Measurements from ENCODE around the gene LMF1.

Gene LMF1

GRCh38 chr16:876523-877241, 94.1 kb downstream of the LMF1 start:
- peaks cover 0 to 58% (median 30%) of the 10 kb centered on the region in 5 donors for H3K36me3 ChIP-seq (ENCODE audit: control insufficient read depth in 5 of 5, insufficient read depth in 5 of 5, low read length in 5 of 5)
- no peaks in the 10 kb centered on the region for H3K9me3 ChIP-seq (ENCODE audit: control insufficient read depth in 5 of 5, low read length in 5 of 5)
- H3K4me3 ChIP-seq (ENCODE audit: low read depth in 1 of 5, low read length in 5 of 5): no peak overlapping the region

DNA sequence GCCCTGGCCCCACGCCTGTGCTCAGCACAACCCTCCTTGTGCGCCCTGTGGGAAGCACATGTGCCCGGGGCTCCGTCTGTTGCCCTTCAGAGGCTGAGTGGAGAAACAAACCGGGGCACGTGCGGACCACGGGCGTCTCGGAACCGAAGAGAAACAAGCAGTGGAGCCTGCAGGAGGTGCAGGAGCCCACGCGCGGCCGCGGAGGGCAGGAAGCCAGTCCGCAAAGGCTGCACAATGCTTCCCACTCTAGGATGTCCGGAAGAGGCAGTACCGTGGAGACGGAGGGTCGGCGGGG, 94.8 kb downstream of the LMF1 start:
- H3K27ac ChIP-seq (ENCODE audit: low read depth, low read length): no peak overlapping the region
- H3K4me1 ChIP-seq (ENCODE audit: control insufficient read depth in 5 of 5, insufficient read depth in 5 of 5, low read length in 5 of 5): no peaks in the 10 kb centered on the region
- H3K27me3 ChIP-seq (ENCODE audit: control insufficient read depth in 5 of 5, insufficient read depth in 4 of 5, low read length in 5 of 5): no peaks in the 10 kb centered on the region
- no peaks in the 10 kb centered on the region for H3K9me3 ChIP-seq (ENCODE audit: control insufficient read depth in 5 of 5, low read length in 5 of 5)
- H3K4me3 ChIP-seq (ENCODE audit: low read depth in 1 of 5, low read length in 5 of 5): no peak overlapping the region
- H3K36me3 ChIP-seq (ENCODE audit: control insufficient read depth in 5 of 5, insufficient read depth in 5 of 5, low read length in 5 of 5): peaks cover 0 to 64% (median 32%) of the 10 kb centered on the region in 5 donors
- H3K9ac ChIP-seq (ENCODE audit: low read length in 5 of 5): no peak overlapping the region

More at GRCh38 chr16:876523-877241, 94.1 kb downstream of the LMF1 start:
- H3K27me3 ChIP-seq (ENCODE audit: control insufficient read depth in 5 of 5, insufficient read depth in 4 of 5, low read length in 5 of 5): no peaks in the 10 kb centered on the region
- H3K9ac ChIP-seq (ENCODE audit: low read length in 5 of 5): no peak overlapping the region
- H3K4me1 ChIP-seq (ENCODE audit: control insufficient read depth in 5 of 5, insufficient read depth in 5 of 5, low read length in 5 of 5): no peaks in the 10 kb centered on the region
- no peak overlapping the region for H3K27ac ChIP-seq (ENCODE audit: low read depth, low read length)

- no peak overlapping the region for H3K9ac ChIP-seq (ENCODE audit: low read length in 5 of 5)
- H3K27me3 ChIP-seq (ENCODE audit: control insufficient read depth in 5 of 5, insufficient read depth in 4 of 5, low read length in 5 of 5): no peaks in the 10 kb centered on the region
- H3K4me1 ChIP-seq (ENCODE audit: control insufficient read depth in 5 of 5, insufficient read depth in 5 of 5, low read length in 5 of 5): no peaks in the 10 kb centered on the region
- peaks cover 0 to 69% (median 37%) of the 10 kb centered on the region in 5 donors for H3K36me3 ChIP-seq (ENCODE audit: control insufficient read depth in 5 of 5, insufficient read depth in 5 of 5, low read length in 5 of 5)
- no peak overlapping the region for H3K4me3 ChIP-seq (ENCODE audit: low read depth in 1 of 5, low read length in 5 of 5)
- H3K27ac ChIP-seq (ENCODE audit: low read depth, low read length): no peak overlapping the region
- no peaks in the 10 kb centered on the region for H3K9me3 ChIP-seq (ENCODE audit: control insufficient read depth in 5 of 5, low read length in 5 of 5)
These were observed 95.4 kb downstream of the LMF1 start for GRCh38 chr16:875182-876040.

DNA sequence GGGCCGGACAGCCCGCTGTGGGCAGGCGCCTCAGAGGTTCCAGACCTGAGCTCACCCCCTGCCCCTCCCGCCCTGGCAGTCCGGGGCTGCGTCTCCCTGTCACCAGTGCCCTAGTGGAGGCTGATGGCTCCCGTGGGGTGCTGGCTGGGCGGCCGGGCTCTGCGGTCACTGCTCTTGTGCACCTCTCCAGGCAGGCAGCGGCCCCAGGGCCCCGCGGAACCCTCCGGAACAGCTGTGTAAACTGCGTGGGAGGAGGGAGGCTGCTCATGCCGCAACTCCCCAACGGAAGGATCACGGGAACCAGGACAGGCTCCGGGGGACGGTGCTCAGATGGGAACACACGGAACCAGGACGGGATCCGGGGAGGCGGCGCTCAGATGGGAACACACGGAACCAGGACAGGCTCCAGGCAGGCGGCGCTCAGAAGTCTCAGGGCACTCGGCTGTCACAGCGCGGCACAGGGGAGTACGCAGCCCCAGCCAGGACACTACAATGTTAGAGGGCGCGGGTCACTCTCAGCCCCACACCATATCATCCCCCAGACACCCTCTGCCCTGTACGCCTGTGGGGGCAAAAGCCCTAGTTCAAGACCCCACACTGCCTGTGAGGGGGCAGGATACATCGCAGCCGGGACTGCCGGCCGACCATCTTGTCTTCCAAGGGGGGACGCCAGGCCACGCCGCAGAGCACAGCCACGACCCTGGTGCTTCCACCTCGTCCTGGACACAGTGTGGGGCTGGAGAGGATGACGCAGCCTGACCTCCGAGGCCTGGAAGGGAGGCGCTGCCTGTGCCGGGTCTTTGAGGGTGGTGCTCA, 96.2 kb downstream of the LMF1 start:
- no peak overlapping the region for H3K27ac ChIP-seq (ENCODE audit: low read depth, low read length)
- no peaks in the 10 kb centered on the region for H3K27me3 ChIP-seq (ENCODE audit: control insufficient read depth in 5 of 5, insufficient read depth in 4 of 5, low read length in 5 of 5)
- H3K36me3 ChIP-seq (ENCODE audit: control insufficient read depth in 5 of 5, insufficient read depth in 5 of 5, low read length in 5 of 5): peaks cover 0 to 78% (median 44%) of the 10 kb centered on the region in 5 donors
- no peaks in the 10 kb centered on the region for H3K4me1 ChIP-seq (ENCODE audit: control insufficient read depth in 5 of 5, insufficient read depth in 5 of 5, low read length in 5 of 5)
- H3K4me3 ChIP-seq (ENCODE audit: low read depth in 1 of 5, low read length in 5 of 5): no peak overlapping the region
- H3K9ac ChIP-seq (ENCODE audit: low read length in 5 of 5): no peak overlapping the region
- no peaks in the 10 kb centered on the region for H3K9me3 ChIP-seq (ENCODE audit: control insufficient read depth in 5 of 5, low read length in 5 of 5)

GRCh38 chr16:873889-874288, 96.9 kb downstream of the LMF1 start:
- Histone ChIP-seq H3K9me3 (ENCODE audit: control insufficient read depth in 5 of 5, low read length in 5 of 5) (no peaks in the 10 kb centered on the region), H3K9ac (ENCODE audit: low read length in 5 of 5) (no peak overlapping the region), H3K4me1 (ENCODE audit: control insufficient read depth in 5 of 5, insufficient read depth in 5 of 5, low read length in 5 of 5) (no peaks in the 10 kb centered on the region), H3K27ac (ENCODE audit: low read depth, low read length) (no peak overlapping the region), H3K27me3 (ENCODE audit: control insufficient read depth in 5 of 5, insufficient read depth in 4 of 5, low read length in 5 of 5) (no peaks in the 10 kb centered on the region), H3K36me3 (ENCODE audit: control insufficient read depth in 5 of 5, insufficient read depth in 5 of 5, low read length in 5 of 5) (peaks cover 0 to 81% (median 50%) of the 10 kb centered on the region in 5 donors), H3K4me3 (ENCODE audit: low read depth in 1 of 5, low read length in 5 of 5) (no peak overlapping the region)

DNA sequence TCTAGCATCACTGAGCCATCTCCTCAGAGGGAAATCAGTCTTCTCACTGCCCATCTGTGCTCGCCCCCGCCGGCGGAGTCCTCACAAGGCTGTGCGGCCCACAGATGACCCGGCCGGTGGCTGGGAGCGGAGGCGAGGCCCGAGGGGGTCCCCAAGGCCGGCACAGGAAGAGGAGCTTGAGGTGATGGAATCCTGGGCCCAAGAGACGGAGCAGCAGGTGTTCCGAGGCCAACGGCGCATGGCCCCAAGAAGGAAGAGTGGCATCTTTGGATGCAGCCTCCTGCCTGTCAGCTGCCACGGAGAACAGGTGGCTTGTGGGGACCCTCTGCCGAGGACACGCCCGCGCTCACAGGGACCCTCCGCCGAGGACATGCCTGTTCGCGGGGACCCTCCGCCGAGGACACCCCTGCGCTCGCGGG, 97.5 kb downstream of the LMF1 start:
- H3K9me3 ChIP-seq (ENCODE audit: control insufficient read depth in 5 of 5, low read length in 5 of 5): no peaks in the 10 kb centered on the region
- peaks cover 0 to 83% (median 55%) of the 10 kb centered on the region in 5 donors for H3K36me3 ChIP-seq (ENCODE audit: control insufficient read depth in 5 of 5, insufficient read depth in 5 of 5, low read length in 5 of 5)
- H3K9ac ChIP-seq (ENCODE audit: low read length in 5 of 5): no peak overlapping the region
- no peak overlapping the region for H3K27ac ChIP-seq (ENCODE audit: low read depth, low read length)
- H3K4me3 ChIP-seq (ENCODE audit: low read depth in 1 of 5, low read length in 5 of 5): no peak overlapping the region
- H3K27me3 ChIP-seq (ENCODE audit: control insufficient read depth in 5 of 5, insufficient read depth in 4 of 5, low read length in 5 of 5): no peaks in the 10 kb centered on the region
- no peaks in the 10 kb centered on the region for H3K4me1 ChIP-seq (ENCODE audit: control insufficient read depth in 5 of 5, insufficient read depth in 5 of 5, low read length in 5 of 5)

DNA sequence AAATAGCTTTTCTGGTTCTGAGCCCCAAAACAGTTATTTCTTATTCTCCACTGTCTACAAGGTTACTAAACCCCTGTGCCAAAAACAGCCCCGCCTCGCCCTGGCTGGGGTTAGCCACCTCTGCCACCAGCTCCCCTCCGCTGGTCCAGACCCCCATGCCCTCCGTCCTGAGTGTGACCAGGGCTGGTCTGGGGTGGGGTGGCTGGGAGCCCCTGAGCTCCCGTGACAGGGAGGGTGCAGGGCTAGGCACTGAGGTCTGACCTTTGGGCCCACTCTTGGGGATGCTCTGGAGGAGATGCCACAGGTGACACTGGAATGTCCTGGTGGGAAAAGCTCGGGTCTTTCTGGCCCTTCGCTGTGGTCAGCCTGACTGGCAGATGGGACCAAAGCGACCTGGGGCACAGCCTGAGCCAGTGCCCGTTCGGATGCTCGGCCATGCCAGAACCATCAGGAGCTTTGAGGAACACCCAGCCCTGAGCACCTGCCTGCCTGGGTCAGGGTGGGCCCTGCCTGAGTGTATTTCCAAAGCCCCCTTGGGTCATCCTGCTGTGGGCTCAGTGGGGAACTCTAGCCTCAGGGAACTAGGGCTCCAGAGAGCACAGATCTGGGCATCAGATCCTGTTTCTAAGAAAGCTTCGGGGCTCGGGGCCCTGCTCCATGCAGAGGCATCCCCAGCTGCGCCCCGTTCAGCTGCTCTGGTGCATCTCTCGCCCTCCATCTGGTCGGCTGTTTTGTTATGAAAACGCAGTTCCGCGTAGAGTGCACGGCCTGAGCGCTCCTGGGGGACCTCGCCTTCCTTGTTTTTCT, 98.1 kb downstream of the LMF1 start:
- Histone ChIP-seq H3K27me3 (ENCODE audit: control insufficient read depth in 5 of 5, insufficient read depth in 4 of 5, low read length in 5 of 5) (no peaks in the 10 kb centered on the region), H3K9ac (ENCODE audit: low read length in 5 of 5) (no peak overlapping the region), H3K9me3 (ENCODE audit: control insufficient read depth in 5 of 5, low read length in 5 of 5) (no peaks in the 10 kb centered on the region), H3K36me3 (ENCODE audit: control insufficient read depth in 5 of 5, insufficient read depth in 5 of 5, low read length in 5 of 5) (peaks cover 0 to 81% (median 53%) of the 10 kb centered on the region in 5 donors), H3K4me1 (ENCODE audit: control insufficient read depth in 5 of 5, insufficient read depth in 5 of 5, low read length in 5 of 5) (no peaks in the 10 kb centered on the region), H3K4me3 (ENCODE audit: low read depth in 1 of 5, low read length in 5 of 5) (no peak overlapping the region), H3K27ac (ENCODE audit: low read depth, low read length) (no peak overlapping the region)

GRCh38 chr16:871562-872345, 99.0 kb downstream of the LMF1 start:
- Histone ChIP-seq H3K4me3 (ENCODE audit: low read depth in 1 of 5, low read length in 5 of 5) (no peak overlapping the region), H3K9me3 (ENCODE audit: control insufficient read depth in 5 of 5, low read length in 5 of 5) (no peaks in the 10 kb centered on the region), H3K36me3 (ENCODE audit: control insufficient read depth in 5 of 5, insufficient read depth in 5 of 5, low read length in 5 of 5) (peaks cover 0 to 85% (median 55%) of the 10 kb centered on the region in 5 donors), H3K4me1 (ENCODE audit: control insufficient read depth in 5 of 5, insufficient read depth in 5 of 5, low read length in 5 of 5) (no peaks in the 10 kb centered on the region), H3K27ac (ENCODE audit: low read depth, low read length) (no peak overlapping the region), H3K27me3 (ENCODE audit: control insufficient read depth in 5 of 5, insufficient read depth in 4 of 5, low read length in 5 of 5) (no peaks in the 10 kb centered on the region), H3K9ac (ENCODE audit: low read length in 5 of 5) (no peak overlapping the region)

Data from subcutaneous abdominal adipose tissue (tissue), 5 donors.